Measurements from ENCODE around the gene ABCA8. TPM values are rescaled to one million over a fixed set of nuclear protein-coding genes. Genes with fewer than 3 reads are reported as not detected.

ABCA8 gene
- total RNA-seq, 4 donors from 2014 or later = 81.0 to 137 (median 97.9) TPM

DNA sequence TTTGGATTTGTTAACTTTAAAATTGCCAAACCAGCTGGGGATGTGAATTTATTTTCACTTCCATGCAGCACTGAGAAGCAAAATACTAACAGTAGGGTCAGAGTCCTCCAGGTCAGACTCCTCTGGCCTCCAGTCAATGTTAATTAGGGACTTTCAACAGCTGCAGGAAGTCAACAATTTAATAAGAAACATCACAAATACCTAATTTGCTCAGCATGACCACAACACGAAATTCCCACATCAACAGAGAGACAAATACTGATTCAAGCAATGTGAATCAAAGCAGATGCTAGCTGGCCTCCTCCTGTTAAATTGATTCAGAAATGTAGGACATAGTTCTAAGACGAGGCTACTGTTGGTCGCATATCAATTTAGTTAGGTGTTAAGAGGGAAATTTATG, 111.7 kb downstream of the ABCA8 start:
- TF ChIP-seq, protein P1, sequence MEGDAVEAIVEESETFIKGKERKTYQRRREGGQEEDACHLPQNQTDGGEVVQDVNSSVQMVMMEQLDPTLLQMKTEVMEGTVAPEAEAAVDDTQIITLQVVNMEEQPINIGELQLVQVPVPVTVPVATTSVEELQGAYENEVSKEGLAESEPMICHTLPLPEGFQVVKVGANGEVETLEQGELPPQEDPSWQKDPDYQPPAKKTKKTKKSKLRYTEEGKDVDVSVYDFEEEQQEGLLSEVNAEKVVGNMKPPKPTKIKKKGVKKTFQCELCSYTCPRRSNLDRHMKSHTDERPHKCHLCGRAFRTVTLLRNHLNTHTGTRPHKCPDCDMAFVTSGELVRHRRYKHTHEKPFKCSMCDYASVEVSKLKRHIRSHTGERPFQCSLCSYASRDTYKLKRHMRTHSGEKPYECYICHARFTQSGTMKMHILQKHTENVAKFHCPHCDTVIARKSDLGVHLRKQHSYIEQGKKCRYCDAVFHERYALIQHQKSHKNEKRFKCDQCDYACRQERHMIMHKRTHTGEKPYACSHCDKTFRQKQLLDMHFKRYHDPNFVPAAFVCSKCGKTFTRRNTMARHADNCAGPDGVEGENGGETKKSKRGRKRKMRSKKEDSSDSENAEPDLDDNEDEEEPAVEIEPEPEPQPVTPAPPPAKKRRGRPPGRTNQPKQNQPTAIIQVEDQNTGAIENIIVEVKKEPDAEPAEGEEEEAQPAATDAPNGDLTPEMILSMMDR (IDR thresholded peaks at IDR 0.05; ENCODE audit: low read depth) = no peak

DNA sequence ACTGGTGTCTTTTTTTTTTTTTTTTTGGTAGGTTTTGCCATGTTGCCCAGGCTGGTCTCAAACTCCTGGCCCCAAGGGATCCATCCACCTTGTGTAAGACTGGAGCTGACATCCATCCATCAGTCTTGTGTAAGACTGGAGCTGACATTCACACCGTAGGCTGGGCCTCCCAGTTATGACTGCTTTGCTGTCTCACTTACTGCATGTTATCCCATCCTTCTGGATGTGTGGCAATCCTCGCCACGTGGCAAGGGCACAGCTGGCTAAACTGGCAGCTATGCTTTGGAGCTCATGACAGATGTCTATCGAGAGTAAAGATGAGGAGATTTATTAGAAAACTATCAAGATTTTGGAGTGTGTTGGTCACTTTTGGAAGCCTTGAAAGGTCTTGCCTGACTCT, 115.1 kb downstream of the ABCA8 start:
- TF ChIP-seq, protein P1 (IDR thresholded peaks at IDR 0.05; ENCODE audit: low read depth) = no peak

DNA sequence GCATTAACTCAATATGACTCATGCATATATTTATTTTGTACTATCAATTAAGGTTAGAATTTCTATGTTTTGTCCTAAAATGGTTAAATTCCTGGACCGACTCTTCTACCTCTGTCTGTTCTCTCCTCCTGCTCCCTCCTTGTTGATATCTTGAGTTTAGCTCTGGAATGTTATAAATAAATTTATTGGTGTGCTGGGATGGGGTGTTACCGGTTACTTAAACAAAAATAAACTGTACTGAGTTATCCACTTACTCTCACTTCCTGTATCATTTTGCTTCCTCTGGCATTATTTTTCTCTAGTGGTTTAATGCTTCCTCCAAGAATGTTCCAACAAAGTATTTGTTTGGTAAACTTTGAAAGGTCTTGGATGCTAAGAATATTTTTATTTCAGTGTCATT, 120.1 kb downstream of the ABCA8 start:
- TF ChIP-seq, protein P1 (IDR thresholded peaks at IDR 0.05; ENCODE audit: low read depth) = no peak

DNA sequence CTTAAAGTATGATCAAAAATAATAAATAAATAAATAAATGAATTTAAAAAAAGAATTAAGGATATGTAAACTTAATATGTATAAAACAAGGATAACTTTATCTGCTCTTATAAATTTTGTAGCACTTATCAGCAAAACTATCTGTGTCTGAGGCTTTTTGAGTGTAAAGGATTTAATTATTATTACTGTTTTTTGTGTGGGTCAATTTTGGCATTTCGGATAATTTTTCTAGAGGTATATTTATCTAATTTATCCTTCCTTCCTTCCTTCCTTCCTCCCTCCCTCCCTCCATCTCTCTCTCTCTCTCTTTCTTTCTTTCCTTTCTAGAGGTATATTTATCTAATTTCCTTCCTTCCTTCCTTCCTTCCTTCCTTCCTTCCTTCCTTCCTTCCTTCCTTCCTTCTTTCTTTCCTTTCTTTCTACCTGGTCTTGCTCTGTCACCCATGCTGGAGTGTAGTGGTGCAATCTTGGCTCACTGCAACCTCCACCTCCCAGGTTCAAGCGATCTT, 120.8 kb downstream of the ABCA8 start:
- TF ChIP-seq, protein P1 (IDR thresholded peaks at IDR 0.05; ENCODE audit: low read depth) = no peak

DNA sequence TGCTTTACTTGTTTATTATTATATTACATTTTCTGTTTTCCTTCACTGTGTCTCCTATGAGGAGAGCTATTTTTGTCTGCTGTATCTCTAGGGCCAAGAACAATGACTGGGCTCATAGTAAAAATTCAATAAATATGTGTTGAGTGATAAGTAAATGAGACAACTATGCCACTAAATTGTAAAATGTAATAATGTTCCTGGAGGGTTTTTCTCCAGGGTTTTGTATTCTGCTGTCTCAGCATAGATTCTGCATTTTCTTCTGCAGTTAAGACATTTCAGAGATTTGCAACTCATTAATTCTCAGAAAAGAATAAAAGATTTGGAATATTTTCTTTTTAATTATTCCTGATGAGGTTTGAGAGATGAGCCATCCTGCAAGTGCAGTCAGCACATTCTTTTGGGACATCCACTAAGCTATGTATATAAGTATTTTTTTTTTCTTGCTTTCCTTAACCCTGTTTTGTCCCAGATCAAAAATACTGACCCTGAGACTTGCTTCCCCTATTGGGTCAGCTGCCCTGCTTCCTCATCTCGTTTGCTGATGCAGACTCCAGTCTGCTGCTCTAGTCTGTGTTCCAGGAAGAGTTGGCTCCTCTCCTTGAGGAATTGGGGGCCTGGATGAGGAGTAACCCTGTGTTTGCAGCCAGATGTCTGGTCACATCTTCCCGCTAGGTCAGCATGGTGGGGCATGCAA, 122.9 kb downstream of the ABCA8 start:
- TF ChIP-seq, protein P1 (IDR thresholded peaks at IDR 0.05; ENCODE audit: low read depth) = no peak

DNA sequence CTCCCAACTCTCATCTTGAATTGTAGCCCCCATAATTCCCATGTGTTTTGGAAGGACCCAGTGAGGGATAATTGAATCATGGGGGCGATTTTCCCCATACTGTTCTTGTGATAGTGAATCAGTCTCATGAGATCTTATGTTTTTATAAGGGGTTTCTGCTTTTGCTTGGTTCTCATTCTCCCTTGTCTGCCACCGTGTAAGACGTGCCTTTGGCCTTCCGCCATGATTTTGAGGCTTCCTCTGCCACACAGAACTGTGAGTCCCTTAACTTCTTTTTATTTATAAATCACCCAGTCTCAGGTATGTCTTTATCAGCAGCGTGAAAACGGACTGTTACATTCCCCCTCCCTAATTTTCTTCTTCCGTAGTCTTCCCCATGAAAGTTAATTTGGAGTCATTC, 124.0 kb downstream of the ABCA8 start:
- TF ChIP-seq, protein P1 (IDR thresholded peaks at IDR 0.05; ENCODE audit: low read depth) = no peak

DNA sequence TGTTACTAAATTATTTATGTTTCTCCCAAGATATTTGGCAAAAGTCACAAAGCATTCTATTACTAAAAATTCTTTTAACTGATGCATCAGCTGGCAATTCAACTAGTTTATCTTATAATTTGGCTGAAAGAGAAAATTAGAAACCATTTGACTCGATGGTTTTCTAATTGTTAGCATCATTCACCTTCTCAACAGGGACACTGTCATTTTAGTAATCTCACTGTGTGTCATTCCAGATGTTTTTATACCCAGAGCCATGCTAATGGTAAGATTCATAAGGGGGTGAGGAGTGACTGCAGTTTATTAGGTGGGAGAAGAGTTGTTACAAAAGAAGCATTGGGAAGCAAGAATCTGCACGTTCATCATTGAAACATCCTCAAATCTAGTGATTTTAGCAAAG, 124.9 kb downstream of the ABCA8 start:
- TF ChIP-seq, protein P1 (IDR thresholded peaks at IDR 0.05; ENCODE audit: low read depth) = no peak
